Measurements from ENCODE around the gene DNAJB13. TPM values are rescaled to one million over a fixed set of nuclear protein-coding genes. Genes with fewer than 3 reads are reported as not detected.

DNAJB13 gene
- total RNA-seq, 1 donor from 2014 or later = 1.2 TPM

DNA sequence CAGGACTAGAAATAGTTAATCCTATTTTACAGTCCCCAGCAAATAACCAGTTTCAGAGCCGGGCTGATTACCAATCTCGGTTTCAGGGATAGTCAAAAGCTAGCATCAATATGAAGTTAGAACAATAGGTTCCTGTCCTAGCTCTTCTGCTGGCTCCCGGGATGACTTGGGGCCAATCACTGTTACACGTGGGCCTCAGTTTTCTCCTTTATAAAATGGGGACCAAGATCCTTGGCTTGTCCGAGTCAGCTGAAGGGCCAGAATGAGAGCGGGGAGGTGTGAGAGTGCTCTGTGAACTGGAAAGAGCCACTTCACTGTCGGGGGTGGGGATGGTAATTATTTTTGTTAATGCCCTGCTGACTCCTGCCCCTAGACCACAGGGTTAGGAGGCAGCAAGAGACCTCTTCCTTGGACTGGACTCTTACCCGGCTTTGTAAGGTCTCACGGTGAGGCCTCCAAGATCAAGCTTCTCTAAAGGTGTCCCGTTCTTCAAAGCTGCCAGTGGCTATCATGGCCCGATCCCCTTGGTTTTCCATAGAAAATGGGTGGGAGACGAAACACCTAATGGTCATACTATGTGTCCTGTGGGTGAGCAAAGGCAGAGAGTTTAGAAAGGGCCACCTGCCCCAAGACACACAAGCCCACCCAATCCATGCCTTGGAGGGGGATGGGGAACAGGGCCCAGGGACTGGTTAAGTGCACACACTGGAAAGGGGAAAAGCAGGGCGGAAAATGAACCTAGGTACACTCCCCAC is 30.4 kb downstream of the DNAJB13 start:
- peaks cover 12% of the 10 kb centered on the region for H3K4me1 ChIP-seq (ENCODE audit: insufficient read depth, low read length)
- Mint-ChIP-seq H3K27ac (ENCODE audit: unreplicated experiment) (no peak overlapping the region), H3K36me3 (ENCODE audit: low read depth, unreplicated experiment) (peaks cover 24% of the 10 kb centered on the region), H3K9me3 (ENCODE audit: unreplicated experiment) (no peaks in the 10 kb centered on the region), H3K4me1 (ENCODE audit: low read depth, unreplicated experiment) (peaks cover 25% of the 10 kb centered on the region), H3K27me3 (ENCODE audit: low read depth, unreplicated experiment) (no peaks in the 10 kb centered on the region), H3K4me3 (ENCODE audit: unreplicated experiment) (peak overlapping the region; percentile 85)
- no peaks in the 10 kb centered on the region for H3K79me2 ChIP-seq (ENCODE audit: insufficient read depth, low read length)
- peaks cover 4% of the 10 kb centered on the region for H4K20me1 ChIP-seq (ENCODE audit: insufficient read depth, low read length)
- DNase-seq (ENCODE audit: low read depth) (no peak), FAIRE-seq (no peak)
- peak overlapping the region; percentile 97 for H3K4me2 ChIP-seq (ENCODE audit: low read length)
- no peak overlapping the region for H3K27ac ChIP-seq (ENCODE audit: low read depth, low read length)
- no peaks in the 10 kb centered on the region for H3K9me3 ChIP-seq (ENCODE audit: insufficient read depth, low read depth, low read length)
- no peak overlapping the region for H3K9ac ChIP-seq (ENCODE audit: low read length)
- H3K4me3 ChIP-seq (ENCODE audit: insufficient read depth, low read depth, low read length) = peak overlapping the region; percentile 78
- no peak overlapping the region for H2AFZ ChIP-seq (ENCODE audit: low read depth, low read length)
- H3K27me3 ChIP-seq (ENCODE audit: insufficient read depth, low read length) = no peaks in the 10 kb centered on the region
- TF ChIP-seq EZH2 (IDR thresholded peaks at IDR 0.05; ENCODE audit: insufficient read depth, low read length) (no peak), CTCF (IDR thresholded peaks at IDR 0.05; ENCODE audit: insufficient read depth, low read depth, low read length) (no peak)
- peaks cover 2% of the 10 kb centered on the region for H3K36me3 ChIP-seq (ENCODE audit: insufficient read depth, low read length)

- no peak for FAIRE-seq
- H3K79me2 ChIP-seq (ENCODE audit: insufficient read depth, low read length) = no peaks in the 10 kb centered on the region
- DNase-seq (ENCODE audit: low read depth) = no peak
- no peaks in the 10 kb centered on the region for H3K27me3 ChIP-seq (ENCODE audit: insufficient read depth, low read length)
- no peaks in the 10 kb centered on the region for H3K9me3 ChIP-seq (ENCODE audit: insufficient read depth, low read depth, low read length)
- H3K27ac ChIP-seq (ENCODE audit: low read depth, low read length) = peak within 1 kb of the TSS; percentile 57
- peaks cover 4% of the 10 kb centered on the region for H4K20me1 ChIP-seq (ENCODE audit: insufficient read depth, low read length)
- peaks cover 12% of the 10 kb centered on the region for H3K4me1 ChIP-seq (ENCODE audit: insufficient read depth, low read length)
- H3K36me3 ChIP-seq (ENCODE audit: insufficient read depth, low read length) = no peaks in the 10 kb centered on the region
- Mint-ChIP-seq H3K36me3 (ENCODE audit: low read depth, unreplicated experiment) (peaks cover 14% of the 10 kb centered on the region), H3K9me3 (ENCODE audit: unreplicated experiment) (no peaks in the 10 kb centered on the region), H3K27me3 (ENCODE audit: low read depth, unreplicated experiment) (no peaks in the 10 kb centered on the region), H3K4me1 (ENCODE audit: low read depth, unreplicated experiment) (peaks cover 25% of the 10 kb centered on the region), H3K27ac (ENCODE audit: unreplicated experiment) (peak within 1 kb of the TSS; percentile 35), H3K4me3 (ENCODE audit: unreplicated experiment) (peak within 1 kb of the TSS; percentile 89)
- H3K4me3 ChIP-seq (ENCODE audit: insufficient read depth, low read depth, low read length) = peak within 1 kb of the TSS; percentile 78
- peak within 1 kb of the TSS; percentile 98 for H2AFZ ChIP-seq (ENCODE audit: low read depth, low read length)
- H3K9ac ChIP-seq (ENCODE audit: low read length) = peak within 1 kb of the TSS; percentile 83
- peak within 1 kb of the TSS; percentile 97 for H3K4me2 ChIP-seq (ENCODE audit: low read length)
- TF ChIP-seq EZH2 (IDR thresholded peaks at IDR 0.05; ENCODE audit: insufficient read depth, low read length) = no peak
- TF ChIP-seq CTCF (IDR thresholded peaks at IDR 0.05; ENCODE audit: insufficient read depth, low read depth, low read length) = no peak
These were observed 31.8 kb downstream of the DNAJB13 start, which contains the start of gene UCP2 for GRCh38 chr11:73982595-73982989. Gene UCP2 (minus strand): TSS chr11:73982843. CDS start chr11:73978378, 4,465 bp downstream.
